Amniotic epithelial cell (primary cell): Measurements from ENCODE around the gene SAYSD1.

Source experiments
- DNase-seq: peaks from one replicate; pipeline ENCODE4 v3.0.0-alpha.2; 2010; ENCODE audit warnings: low read depth

SAYSD1 gene

GRCh38 chr6:39079197-39080125 lies 35.5 kb downstream of the SAYSD1 start:
- no peak for DNase-seq

DNA sequence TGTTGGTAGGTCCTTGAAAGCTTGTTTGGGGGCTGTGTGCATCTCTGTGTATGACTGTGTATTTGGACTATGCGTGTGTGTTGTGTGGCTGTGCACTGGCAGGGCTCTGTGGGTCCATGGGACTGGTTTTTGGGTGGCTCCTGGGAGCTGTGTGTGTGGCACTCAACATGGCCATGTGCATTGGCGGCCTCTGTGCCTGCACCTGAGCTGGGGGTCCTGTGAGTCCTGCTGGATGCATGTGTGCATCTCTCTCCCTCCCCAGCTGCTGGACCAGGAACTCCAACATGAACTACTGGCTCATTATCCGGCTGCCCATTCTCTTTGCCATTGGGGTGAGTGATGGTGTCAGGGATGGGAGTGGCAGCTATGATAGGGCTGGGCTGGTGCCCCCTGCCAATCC lies 36.3 kb downstream of the SAYSD1 start:
- no peak for DNase-seq

GRCh38 chr6:39077882-39078594 lies 36.9 kb downstream of the SAYSD1 start:
- no peak for DNase-seq

- DNase-seq, result no peak
Observed at GRCh38 chr6:39076623-39077535, 38.1 kb downstream of the SAYSD1 start.

DNA sequence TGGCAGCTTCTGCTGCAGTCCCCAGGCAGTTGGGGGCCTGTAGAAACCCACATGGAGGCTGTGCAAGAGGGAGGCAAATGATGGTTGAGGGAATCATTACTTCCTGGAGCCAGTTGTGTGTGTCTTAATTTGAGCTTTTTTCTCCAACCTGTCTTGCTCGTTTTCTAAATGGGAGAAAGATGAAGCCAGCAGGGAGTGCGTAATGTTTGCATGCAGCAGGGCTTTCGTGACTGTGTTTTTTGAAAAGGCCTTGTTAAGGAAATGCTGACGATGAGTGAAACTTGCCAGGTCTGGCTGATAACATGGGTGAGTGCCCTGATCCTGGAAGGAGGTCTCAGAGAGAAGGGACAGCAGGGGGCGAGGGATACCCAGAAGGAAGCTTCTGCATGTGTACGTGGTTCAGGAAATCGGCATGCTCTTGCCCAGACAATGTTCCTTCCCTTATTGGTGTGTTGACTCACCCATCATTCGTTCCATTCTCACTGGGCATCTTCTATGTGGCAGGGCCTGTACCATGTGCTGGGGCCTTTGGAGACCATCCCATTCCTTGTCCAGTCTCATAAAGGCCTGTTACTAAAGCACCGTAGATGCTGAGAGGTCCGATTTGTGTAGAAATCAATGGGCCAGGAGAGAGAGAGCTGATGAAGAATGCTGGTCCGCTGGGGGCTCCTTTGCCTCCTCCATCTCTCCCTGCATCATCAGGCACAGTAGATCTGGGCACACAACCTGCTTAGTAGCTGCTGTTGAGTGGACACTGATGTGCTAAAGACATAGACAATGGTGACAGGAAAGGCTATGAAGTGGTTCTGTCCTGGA lies 39.0 kb downstream of the SAYSD1 start:
- DNase-seq, result no peak

- DNase-seq, result no peak
Observed at GRCh38 chr6:39075010-39075686, 39.8 kb downstream of the SAYSD1 start.

DNA sequence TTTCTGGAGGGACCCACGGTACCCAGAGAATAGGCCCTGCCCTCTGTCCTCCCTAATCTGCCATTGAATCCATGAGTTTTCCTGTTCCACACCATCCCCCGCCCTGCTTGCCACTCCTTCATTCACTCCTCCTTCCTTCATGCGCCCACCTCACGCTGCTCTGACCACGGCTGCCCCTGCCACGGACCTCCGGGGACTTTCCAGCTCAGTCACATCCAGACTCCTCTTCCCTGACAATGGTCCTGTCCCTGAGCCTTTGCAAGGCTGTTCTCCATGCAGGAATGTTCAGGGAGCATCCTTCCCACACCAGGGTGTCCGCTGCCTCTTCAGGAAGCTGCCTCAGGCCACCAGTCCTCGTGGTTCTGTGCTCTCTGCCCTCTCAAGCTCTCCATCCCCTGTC lies 40.5 kb downstream of the SAYSD1 start:
- no peak for DNase-seq

GRCh38 chr6:39073471-39074355 lies 41.3 kb downstream of the SAYSD1 start:
- no peak for DNase-seq

DNA sequence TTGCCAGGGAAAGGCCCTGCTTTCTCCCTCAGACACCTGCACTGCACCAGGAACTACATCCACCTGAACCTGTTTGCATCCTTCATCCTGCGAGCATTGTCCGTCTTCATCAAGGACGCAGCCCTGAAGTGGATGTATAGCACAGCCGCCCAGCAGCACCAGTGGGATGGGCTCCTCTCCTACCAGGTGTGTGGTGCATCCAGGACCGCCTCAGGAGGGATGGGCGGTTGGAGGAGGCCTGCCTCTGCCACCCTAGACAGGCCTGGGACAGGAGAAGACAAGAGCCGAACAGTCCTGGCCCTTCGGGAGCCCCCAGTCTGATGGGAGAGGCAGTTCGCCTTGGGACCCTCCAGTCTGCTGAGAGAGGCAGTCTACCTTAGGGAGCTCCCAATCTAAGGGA lies 42.2 kb downstream of the SAYSD1 start:
- DNase-seq, result no peak

GRCh38 chr6:39068391-39068790 lies 46.6 kb downstream of the SAYSD1 start:
- DNase-seq, result no peak

- DNase-seq, result no peak
Observed at GRCh38 chr6:39065561-39065960, 49.4 kb downstream of the SAYSD1 start.

DNA sequence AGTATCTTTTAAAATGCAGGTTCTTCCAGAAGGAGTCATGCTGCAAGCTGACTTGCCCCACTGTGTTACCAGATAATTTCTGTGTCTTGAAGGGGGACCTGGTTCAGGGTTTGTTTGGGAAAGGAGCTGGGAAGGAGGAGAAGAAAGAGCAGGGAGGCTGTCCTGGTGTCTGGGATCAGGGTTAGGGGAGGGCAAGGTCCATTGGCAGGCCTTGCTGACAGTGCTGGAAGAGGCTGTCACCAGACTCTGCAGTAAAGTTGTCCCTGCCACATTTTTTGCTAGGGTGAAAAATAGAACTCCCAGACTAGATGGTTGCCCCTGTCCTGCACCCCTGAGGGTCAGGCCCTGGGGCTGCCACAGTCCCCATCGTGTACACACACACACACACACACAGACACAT lies 51.5 kb downstream of the SAYSD1 start:
- DNase-seq, result no peak

GRCh38 chr6:39062014-39062740 lies 52.8 kb downstream of the SAYSD1 start:
- no peak for DNase-seq

DNA sequence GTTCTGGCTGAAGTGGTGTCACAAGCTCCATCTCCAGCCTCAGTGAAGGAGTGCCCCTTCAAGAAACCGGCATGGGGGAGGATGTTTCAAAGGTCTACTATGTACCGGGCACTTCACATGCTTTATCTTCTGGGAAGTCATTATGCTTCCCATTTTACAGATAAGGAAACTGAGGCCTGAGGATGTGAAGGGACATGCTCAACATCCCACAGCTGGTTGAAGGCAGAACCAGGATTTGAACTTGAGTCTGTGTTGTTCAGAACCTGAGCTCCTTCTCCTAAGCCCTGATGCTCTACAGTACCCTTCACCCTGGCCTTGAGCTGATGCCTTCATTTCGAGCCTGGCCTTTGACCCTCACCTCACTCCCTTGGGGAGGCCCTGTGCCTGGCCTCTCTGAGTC lies 53.4 kb downstream of the SAYSD1 start:
- DNase-seq, result no peak

DNA sequence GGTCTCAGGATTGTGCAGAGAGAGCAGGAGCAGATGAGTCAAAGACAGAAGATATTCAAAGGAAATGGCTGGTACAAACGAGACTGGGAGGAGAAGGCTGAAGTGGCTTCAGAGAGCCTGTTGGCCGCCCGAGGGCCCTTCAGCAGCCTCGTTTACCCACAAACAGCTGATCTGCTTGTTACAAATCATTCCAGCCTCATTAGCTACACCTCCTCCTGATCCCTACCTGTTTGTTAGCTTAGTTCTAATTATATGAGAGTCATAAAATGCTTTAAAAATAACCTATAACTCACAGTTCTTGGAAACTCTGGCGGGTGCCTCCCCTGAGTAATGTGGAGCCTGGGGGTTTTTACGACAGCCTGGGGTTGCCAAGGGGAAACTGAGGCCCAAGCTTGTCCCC lies 53.8 kb downstream of the SAYSD1 start:
- no peak for DNase-seq

DNA sequence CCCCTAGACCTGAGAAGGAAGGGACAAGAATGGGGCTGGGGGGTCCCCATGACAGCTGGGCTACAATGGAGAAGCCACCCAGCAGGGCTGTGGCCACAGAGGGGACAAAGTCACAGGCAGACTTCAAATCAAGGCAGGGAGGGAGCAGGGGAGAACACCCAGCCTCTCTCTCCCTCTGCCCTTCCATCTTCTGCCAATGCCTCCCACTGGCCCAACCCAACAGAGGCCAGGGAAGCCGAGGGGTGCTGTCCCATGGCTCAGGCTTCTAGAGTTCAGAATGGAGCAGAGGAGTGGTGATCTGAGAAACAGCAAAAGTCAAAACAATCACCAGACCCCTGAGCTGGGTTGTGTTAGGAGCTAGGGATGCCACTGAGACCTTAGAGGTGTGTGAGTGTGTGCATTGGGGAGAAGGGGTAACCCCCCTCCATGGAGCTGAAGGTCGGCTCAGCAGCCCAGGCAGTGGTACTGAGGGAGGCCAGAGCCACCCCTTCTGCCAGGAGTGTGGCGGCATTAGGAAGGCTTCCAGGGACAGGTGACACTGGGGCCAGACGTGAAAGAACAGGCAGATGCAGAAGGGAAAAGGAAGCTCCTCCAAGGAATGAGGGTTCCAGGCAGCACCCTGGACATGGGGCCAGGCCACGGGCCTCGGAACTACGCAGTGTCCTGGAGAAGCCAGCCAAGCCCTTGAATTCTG lies 54.4 kb downstream of the SAYSD1 start:
- DNase-seq, result no peak

- no peak for DNase-seq
Observed at GRCh38 chr6:39059496-39060310, 55.3 kb downstream of the SAYSD1 start.
